Esophagus squamous epithelium (tissue), 4 donors: ENCODE measurements around the gene MYO1D.

Source experiments
- CTCF ChIP-seq, 6 experiments: fragments of 450-650 bp in 4 of 6; fragments of 200-600 bp in 2 of 6; sonication (generic) in 2 of 6; IDR thresholded peaks; one replicate each; pipeline ENCODE4 v1.5.1; 2016 to 2019; ENCODE audit warnings: antibody characterized with exemption in 6 of 6, mild to moderate bottlenecking in 4 of 6, moderate library complexity in 4 of 6
- POLR2A ChIP-seq, 4 donors: fragments of 450-650 bp; IDR thresholded peaks; one replicate each; pipeline ENCODE4 v1.6.1; 2017; ENCODE audit warnings: antibody characterized with exemption in 4 of 4, mild to moderate bottlenecking in 4 of 4, moderate library complexity in 3 of 4

- TF ChIP-seq CTCF (IDR thresholded peaks at IDR 0.05) (no peak), POLR2A (IDR thresholded peaks at IDR 0.05) (no peak)
Measured at GRCh38 chr17:32636598-32637218, 240.2 kb downstream of the MYO1D start.
